ENCODE results near the gene CPN2.
A peak's percentile ranks its signal among the peaks of the same experiment; 100 is the strongest.

The CPN2 gene

DNA sequence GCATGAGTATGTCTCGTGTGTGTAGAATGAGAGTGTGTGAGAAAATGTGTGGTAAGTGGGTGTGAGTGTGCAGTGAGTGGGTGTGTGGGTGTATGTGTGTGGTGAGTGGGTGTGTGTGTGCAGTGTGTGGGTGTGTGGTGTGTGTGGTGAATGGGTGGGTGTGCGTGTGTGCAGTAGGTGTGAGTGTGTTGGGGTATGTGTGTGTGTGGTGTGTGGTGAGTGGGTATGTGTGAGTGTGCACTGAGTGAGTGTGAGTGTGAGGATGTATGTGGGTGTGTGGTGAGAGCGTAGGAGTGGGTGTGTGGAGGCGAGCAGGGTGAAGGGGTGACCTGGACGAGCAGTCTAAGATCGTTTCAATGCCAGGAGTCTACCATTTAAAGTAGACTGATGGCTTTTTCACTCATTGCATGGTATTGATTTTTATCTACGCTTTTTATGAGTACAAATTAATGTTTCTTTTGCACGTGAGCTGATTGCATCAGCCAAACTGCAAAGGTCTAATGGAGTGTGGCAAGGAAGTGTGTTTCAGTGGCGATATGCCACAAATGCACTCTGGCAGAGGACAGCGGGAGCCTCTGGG lies 1.6 kb upstream of the CPN2 start:
- DNase-seq: no peak

DNA sequence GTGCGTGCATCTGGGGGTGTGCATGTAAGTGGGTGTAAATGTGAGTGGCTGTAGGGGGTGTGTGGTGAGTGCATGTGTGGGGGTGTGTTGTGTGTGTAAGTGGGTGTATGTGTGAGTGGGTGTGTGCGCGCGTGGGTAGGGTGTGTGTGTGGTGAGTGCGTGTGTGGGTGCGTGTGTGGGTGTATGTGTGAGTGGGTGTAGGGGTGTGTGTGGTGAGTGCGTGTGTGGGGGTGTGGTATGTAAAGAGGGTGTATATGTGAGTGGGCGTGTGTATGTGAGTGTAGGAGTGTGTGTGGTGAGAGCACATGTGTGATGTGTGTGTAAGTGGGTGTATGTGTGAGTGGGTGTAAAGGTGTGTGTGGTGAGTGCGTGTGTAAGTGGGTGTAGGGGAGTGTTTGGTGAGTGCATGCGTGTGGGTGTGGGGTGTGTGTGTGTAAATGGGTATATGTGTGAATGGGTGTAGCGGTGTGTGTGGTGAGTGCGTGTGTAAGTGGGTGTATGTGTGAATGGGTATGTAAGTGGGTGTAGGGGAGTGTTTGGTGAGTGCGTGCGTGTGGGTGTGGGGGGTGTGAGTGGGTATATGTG lies 916 bp upstream of the CPN2 start:
- DNase-seq: no peak

DNA sequence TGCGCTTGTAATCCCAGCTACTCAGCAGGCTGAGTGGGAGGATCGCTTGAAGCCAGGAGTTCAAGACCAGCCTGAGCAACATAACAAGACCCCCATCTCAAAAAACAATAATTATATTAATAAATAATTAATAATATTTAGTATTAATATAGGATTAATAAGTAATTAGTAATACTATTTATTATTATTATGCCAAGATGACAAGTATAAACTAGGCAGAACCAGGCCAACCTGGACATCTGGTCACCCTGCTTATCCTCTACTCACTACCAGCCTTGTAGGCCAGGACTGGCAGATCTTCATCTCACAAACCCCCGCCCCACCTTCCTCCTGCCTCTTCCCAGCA lies 429 bp downstream of the CPN2 start:
- DNase-seq: no peak

DNA sequence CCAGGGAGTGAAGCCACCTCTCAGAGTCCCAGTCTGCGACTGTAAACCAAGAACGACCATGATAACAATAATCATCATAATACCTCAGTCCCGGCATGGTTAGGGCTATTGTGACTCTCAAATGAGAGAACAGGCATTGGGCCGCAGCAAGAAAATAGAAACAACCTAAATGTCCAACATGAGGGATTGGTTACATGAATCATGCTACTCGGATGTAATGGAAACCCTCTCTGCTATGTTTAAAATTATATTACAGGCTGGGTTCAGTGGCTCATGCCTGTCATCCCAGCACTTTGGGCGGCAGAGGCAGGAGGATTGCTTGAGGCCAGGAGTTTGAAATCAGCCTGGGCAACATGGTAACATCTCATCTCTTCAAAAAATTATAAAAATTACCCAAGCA lies 2.8 kb downstream of the CPN2 start:
- DNase-seq: no peak

DNA sequence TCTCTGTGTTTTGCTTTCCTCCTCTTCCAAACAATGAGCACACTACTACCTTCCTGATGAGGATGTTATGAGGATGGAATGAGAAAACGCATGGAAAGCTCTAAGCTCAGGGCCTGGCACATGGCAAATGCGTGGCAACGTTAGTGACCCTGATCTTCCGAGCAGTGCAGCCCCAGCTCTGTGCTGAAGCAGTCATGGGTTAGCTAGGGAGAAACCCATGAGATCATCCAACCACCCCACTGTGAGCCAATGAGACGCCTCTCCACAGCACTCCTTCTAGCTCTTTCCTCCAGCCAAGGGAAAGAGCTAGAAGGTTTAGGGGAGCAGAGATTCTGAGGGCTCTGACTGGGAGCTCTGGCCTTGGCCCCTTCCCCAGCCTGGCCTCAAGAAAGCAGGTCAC lies 4.5 kb downstream of the CPN2 start:
- DNase-seq: no peak

DNA sequence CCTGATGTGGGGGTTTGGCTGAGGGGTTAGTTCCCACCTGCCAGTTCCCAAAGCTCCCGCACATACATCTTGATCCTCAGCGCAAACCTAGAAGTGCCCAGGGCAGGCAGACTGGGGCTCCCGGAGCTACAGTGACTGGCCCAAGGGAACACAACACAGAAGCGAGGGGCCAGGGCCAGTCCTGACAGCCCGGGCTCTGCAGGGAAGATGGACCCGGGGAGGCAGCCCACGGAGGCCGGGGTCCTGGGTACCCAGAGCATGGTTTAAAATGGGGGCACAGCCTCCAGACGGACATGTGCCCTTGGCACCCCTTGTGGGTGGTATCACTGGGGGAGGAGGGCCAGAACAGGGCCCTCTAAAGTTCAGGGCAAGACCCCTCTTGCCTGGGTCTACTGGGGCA lies 5.1 kb downstream of the CPN2 start:
- DNase-seq: no peak

DNA sequence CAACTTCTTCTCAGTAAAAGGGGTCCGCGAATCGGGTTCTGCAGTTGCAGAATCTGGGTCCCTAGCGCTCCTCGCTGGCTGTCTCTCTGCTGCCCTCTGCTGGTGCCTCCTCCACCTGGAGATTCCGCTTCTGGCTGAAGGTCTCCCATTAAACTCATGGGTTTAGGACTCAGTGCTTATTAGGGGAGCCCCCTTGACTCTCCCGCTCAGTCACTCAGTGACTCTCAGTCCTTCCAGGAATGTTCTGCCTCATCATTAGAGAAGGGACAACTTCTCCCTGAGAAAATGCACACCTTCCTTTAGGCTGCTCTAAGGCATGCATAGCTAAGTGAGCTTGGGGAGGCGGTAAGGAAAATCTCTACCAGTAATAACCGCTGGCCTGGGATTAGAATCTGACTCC lies 7.1 kb downstream of the CPN2 start:
- DNase-seq: peak in 9 of 14 donors; percentile 4 to 57 (median 20)

DNA sequence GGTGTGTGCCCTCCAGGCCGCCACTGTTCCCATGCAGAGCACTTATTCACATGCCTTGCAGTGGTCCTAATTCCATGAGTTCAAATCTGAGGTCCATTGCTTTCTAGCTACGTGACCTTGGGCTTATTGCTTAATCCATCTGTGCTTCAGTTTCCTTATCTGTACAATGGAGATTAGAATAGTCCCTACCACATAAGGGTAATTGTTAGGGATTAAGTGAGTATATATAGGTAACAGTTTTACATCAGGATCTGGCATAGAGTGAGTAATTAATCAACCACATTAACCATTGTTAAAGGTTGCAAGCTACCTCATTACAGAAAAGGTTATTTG lies 7.6 kb downstream of the CPN2 start:
- no peak for DNase-seq

DNA sequence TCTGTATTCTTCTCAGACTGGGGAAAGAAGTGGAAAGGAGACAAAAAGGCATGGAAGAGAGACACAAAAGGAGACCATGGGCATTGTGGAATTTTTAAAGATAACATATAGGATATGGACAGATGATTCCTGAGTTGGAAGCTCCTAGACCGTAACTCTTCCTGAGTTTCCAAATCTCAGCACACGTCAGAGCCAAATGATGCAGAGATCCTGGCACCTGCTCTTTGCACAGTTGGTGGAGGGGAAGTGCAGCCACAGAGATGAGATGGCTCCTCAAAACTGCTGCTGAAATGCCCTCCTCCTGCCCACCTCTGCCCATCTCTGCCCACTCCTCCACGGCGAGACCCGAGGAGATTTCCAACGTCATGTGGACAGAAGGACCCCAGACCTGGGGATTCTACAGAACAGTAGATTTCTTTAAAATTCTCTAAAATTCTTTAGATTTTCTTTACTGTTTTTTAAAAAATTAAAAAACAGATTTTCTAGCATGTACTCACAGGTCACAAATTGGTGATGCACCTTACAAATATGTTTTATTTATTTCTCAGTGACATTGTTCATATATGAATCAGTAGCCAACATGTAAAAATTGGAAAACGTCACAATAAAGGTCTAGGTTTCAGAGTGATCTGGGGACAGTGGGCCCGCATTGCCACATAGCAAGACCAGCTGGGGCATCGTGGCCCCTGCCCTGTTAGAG lies 8.1 kb downstream of the CPN2 start:
- DNase-seq: no peak

DNA sequence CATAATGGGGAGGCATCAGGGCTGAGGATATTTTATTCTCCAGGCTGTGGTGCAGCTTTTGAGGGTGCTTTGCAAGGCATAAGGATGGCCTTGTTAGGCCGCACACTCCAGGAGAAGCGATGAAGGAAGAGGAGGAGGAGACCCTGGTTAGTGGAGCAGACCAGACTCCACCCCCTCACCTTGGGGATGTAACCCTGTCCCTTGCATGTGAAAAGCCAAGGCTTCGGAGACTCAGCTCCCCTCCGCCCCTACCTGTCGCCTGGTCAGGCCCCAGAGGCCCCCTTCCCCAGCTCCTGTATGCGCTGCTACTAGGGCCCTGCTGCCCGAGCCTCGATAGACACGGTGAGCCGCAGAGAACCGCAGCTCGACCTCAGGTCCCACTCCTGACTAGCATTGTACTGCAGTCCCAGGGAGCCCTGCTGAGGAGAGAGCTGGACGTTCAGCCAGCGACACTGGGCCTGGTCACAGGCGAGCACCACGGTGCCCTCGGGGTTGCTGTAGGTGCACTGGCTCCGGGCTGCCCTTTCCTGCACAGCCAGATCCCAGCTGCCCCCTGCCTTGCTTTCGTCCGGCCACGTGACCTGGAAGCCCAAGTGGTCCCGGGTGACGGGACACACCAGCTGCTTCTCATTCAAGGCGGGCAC lies 10.2 kb downstream of the CPN2 start:
- no peak for DNase-seq

DNA sequence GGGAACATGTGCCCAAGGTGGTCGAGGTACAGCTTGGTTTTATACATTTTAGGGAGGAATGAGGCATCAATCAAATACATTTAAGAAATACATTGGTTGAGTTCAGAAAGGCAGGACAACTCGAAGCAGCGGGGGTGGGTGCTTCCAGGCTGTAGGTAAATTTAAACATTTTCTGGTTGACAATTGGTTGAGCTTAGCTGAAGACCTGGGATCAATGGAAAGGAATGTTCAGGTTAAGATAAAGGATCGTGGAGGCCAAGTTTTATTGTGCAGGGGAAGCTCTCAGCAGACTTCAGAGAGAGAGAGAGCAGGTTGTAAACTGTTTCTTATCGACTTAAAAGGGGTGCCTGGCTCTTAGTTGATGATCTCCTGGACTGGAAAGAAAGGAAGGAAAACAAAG lies 11.3 kb downstream of the CPN2 start:
- DNase-seq: no peak

DNA sequence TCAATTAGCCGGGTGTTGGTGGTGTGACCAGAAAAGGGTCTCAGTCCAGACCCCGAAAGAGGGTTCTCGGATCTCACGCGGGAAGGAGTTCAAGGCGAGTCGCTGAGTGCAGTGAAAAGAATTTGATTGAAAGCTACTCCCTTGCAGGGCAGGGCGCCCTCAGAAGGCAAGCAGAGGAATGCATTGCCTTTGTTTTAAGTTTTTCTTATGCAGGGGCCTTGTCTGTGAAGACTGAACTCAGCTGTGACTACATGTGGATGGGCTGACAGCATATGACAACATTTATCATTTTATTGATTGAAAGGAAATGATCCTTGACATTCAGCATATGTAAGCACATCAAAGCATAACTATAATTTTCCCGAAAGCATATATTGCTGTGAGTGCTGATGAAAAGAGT lies 11.8 kb downstream of the CPN2 start:
- DNase-seq: no peak

DNA sequence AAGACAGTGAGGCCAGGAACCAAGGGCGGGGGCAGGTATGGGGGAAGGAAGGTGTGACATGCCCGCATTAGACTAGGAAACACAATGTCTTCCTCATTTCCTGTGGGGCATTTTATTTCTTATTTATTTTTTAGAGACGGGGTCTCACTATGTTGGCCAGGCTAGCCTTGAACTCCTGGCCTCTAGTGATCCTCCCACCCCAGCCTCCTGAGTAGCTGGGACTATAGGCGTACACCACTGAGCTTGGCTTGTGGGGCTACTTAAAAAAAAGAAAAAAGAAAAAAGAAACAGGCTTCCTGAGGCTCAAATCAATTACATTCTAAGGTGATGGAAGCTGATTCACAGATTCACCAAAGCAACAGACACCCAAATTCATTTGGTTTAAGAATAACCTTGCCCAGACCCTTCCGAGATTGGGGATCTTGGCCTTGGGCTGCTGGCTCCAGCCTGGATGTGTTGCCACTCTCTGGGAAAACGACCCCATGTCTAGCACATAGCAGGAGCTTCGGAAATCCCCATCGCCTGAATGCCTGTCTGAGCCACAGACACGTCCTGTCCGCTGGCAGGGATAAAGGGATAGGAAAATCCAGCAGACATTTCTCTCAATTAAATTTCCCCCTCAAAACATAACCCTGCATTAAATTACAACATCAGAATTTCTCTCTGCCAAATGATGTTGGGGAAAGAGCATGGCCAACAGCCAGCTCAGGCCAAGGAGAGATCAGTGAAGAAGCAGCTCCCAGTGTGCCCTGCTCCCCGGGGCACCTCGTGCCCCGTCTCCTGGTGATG lies 13.0 kb downstream of the CPN2 start:
- no peak for DNase-seq

DNA sequence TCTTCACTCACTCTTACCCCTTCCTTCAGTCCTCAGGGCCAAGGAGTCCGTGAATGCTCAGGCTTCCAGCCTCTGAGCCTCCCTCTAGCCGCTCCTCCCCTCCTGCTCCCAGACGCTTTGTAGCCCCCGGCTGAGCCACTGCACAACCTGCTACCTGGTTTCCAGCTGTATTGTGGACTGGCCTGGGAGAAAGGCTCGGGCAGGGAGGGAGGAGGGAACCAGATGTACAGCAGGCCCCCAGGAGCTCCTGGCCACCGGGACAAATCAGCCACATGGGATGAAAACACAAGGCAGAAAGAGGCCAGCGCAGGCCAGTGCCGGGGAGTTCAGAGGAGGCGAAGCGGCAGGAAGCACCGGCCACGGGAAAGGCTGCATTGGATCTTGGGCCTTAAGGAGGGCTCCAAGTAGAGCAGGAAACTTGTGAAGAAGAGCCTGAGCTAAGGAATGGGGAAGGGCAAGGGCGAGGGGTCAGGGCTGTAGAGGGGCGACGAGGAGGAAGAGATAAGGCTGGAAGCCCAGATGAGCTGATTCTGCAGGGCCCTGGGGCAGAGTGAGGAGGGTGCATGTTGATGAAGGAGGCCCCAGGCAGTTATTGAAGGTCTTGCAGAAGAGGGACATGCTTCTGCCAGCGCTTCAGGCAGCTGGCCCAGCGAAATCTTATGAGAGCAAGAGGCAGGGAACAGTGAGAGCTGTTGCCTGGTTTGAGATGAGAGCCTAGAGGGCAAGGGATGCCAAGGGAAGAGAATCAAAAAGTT lies 14.3 kb downstream of the CPN2 start:
- no peak for DNase-seq

DNA sequence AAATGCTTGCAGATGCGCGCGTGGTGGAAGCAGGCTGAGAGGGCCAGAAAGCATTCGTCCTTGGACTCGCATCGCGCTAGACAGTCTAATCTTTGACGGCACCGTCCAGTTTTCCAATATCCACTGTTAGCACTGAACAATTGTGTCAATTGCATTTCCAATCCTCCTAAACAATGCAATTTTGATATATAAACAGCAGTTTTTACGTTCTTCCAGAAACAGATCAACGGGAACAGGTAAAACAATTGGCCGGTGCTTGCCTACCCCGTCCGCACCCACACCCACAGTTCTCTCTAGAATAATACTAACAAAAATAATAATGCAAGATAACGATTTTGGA lies 17.2 kb downstream of the CPN2 start:
- no peak for DNase-seq

DNA sequence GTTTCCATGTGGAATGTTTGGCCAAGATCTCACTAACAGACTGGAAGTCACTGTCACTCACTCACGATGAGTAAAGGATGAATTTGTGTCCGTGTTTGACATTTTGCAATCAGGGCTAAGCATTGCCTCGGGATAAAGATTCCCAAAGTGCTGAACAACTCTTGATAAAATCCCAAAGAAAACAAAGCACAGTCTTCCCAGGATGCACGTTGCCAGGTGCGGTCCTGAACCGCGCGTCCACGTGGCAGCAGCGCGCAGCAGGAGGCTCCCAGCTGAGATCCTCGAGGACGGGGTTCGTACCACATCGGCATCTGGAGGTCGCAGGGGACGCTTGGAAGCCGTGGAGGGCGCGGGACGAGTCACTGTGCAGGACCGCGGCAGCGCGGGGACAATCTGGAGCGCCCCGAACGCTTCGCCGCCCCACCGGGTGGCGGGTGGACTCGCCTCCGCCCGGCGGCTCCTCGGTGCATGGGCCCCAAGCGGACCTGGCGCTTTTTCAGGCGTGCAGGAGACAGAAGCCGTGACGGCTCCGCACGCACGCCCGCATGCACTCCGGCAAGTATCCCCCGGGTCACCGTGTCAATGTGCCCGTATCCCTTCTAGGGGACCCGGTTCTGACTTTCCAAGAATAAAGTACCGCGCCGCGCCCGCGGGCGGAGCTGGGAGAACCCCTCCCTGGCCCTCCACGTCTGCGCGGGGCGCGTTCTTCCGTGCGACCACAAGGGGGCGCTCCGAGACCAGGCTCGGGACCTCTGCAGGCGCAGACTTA lies 17.7 kb downstream of the CPN2 start:
- DNase-seq: no peak

DNA sequence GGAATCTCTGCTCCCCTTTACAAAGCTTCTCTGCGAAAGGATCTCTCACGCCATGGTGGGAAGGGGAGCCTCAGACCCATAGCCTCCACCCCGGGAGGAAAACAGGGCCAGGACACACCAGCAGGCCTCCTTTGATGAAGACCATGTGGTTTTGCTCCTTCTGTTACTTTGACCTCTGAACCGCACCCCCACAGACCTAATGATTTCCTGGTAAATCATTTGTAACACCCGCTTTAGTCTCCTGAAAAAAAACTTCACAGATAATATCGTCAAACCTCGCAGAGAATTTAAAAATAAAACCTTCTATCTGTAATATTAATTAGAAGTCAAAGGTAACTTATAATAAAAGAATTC lies 18.3 kb downstream of the CPN2 start:
- DNase-seq: no peak

DNA sequence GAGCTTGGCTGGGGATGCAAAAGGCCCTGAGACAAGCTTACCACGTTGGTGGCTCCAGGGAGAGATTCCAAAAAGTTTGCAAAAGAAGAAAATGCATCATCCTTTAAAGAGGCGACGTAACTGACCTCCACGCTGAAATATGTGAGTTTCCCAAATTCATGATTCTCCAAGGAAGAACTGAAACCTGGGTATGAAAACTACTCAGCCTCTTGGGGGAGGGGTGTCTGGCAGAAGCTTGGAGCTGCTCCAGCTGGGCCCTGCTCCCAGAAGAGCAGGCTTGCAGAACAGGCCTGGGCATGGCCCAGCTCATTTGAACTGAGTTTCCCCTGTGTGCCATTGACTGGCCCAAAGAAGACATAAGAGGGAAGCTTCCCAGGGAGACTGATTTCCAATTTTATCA lies 20.5 kb downstream of the CPN2 start:
- DNase-seq: no peak

DNA sequence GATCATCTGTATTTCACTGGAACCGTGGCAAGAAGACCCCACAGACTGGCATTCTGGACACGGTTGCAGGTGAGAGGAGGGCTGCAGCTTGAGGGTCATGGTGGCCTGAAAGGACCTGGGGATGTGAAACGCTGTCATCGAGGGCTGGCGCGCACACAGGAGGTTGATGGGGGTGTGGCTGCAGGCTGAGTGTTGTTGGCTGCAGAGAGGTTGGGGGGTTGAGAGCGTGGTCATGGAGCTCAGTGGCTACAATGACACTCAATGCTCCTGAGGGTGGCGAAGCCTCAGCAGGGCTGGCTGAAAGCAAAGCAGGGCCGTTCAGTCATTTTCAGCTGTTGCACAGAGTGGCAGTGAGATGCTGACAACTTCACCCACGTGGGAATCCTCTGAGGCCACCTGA lies 21.0 kb downstream of the CPN2 start:
- no peak for DNase-seq

DNA sequence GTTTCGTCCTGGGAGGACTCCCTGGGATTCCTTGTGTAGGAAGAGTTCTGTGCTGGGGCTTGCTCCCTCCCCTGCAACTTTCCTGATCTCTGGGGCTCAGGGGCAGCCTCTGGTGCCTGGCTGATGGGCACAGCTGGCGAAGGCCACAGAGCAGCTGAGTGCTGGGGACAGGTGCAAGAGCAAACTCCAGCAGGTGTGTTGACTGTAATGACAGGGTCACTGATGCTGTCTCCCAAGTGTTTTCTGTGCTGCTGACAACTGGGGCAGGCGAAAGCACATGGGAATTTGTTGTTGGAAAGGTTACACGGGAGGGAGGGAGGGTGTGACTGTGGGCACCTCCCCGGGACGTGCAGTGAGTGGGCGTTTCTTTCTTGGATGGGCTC lies 21.6 kb downstream of the CPN2 start:
- DNase-seq: no peak

DNA sequence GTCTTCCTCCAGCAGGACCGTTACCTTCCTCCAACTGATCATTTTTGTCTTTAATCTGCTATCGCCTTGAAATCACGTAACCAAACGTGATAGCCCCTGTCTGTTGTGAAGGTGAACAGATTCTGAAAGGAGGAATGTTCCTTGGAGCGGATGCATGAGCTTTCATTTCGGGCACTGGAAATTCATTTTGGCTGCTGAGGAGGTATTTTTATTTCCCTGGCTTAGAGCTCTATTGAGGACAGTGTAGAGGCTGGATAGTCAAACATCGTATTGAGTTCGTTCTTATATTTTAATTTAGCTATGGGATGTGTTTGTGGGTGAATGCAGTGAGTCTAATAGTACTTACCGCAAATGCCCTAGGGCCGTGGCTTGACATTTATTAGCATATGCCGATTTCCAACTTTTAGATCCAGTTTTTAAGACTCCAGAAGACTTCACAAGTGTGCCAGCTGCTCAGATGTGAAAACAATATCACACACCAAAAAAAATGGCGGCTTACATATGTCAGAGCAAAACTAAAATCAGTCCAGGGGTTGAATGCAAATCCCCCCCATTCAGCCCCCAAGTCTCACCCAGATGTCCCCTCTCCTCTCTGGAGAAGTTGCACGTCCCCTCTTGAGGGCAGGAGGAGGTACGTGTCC lies 22.1 kb downstream of the CPN2 start:
- DNase-seq: no peak
